ENCODE measurements around the gene LONRF2.

LONRF2 gene

DNA sequence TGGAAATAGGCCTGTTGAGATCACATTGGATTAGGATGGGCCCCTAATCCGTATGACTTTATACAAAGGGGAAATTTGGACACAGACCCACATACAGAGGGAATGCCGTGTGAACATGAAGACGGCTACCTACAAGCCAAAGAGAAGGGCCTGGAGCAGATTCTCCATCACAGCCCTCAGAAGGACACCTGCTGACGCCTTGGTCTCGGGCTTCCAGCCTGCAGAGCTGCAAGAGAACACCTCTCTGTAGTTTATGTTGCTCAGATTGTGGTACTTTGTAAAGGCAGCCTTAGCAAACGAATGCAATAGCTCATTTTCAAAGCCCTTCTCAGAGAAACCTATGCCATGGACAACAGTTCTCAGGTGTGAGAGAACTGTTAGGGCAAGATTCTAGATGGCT, 86.1 kb downstream of the LONRF2 start:
- DNase-seq (ENCODE audit: low read depth) = no peak

GRCh38 chr2:100235581-100235980, 86.7 kb downstream of the LONRF2 start:
- DNase-seq (ENCODE audit: low read depth) = no peak

DNA sequence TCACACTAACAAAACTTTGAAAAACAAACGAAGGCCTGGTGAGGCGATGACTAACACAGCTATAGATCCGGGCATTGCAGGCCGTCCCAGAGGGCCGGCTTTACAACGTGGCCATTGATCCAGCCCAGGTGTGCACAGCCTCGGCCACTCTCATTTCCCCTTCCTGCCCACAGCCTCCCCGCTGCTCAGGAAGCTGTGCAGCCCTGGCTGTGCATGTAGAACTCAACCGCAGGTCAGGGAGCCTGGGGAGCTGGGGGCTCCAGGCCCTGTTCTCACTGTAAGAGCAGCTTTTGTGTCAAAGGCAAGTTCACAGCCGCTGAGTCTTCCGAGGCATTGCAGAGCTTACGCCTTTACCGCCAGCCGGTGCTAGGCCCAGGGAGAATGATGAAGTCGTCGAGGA, 87.2 kb downstream of the LONRF2 start:
- no peak for DNase-seq (ENCODE audit: low read depth)

DNA sequence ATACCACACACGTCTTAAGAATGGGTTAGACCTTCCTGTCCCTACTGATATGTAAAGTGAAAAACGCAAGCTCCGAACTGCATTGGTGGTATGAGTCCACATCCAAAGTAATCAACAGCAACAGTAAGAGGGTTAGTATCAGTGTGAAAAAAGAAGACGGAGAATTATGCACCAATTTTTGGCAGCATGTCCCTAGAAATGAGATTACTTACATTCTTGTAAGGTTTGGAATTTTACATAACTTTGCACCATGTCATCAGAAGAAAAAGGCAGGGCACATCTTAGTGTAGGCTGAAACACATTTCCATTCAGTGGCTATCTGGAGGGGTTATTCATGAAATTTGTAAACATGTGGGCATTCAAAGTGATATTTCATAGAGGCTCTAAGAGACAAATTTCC, 88.2 kb downstream of the LONRF2 start:
- no peak for DNase-seq (ENCODE audit: low read depth)

DNA sequence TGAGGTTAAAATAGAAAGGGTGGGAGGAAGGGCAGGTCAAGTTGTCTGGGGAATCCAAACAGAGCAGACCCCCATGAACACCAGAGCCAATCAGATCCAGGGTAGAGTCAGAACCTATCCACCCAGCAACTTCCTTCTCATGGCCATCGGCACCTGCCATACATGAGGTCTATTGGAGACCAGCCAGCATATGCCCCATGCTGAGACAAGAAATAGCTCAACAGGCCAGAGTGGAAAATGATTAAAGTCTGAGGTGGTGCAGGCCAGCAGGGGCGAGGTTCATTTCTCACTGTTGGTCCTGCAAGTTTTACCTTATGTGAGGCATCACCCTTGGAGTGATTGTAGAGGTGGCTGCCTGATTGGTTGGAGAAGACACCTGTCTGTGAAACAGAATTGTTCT, 89.2 kb downstream of the LONRF2 start:
- DNase-seq (ENCODE audit: low read depth) = no peak

DNA sequence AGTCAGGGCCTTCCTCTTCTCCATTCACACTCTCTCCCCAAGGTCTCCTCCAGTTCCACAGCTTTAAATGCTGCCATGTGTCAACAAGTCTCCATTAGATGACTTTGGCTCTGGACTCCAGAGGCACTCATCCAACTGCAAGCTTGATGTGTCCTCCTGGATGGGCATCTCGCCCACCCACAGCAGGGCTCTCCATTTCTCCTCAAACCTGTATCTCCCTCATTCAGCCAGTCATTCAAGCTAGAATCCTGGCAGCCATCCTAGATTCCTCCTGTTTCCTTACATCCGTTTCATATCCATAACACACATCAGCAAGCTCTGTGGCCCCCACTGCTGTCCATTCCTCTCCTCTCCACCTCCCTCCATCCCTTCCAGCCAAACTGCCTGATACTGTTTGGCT, 91.5 kb downstream of the LONRF2 start:
- no peak for DNase-seq (ENCODE audit: low read depth)

DNA sequence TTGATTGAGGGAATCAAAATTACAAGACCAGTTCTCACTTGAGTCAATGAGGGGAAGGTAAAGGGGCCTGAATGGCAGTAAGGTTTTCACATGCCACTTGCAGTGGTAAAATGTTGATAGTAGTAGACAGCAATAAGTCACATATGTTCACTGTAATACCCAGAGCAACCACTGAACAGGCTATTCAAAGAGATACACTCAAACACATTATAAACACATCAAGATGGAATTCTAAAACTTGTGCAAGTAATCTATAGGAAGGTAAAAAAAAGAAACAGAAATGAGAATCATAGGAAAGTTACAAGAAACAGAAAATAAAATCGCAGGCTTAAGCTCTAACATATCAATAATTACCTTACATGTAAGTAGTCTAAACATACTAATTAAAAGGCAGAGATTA, 93.3 kb downstream of the LONRF2 start:
- peak; percentile 15 for DNase-seq (ENCODE audit: low read depth)

DNA sequence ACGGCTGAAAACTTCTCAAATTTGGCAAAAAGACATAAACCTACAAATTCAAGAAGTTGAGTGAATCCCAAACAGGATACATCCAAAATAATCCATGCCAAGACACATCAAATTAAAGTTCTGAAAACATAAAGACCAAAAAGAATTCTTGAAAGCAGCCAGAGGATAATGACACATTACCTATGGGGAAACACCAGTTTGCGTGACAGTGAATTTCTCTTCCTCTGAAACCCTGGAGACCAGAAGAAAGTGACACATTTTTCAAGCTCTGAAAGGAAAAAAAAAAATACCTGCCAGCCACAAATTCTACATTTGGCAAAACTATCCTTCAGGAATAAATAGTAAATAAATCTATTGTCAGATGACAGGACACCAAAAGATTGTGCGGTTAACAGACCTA, 93.9 kb downstream of the LONRF2 start:
- no peak for DNase-seq (ENCODE audit: low read depth)

- DNase-seq (ENCODE audit: low read depth) = no peak
These were observed 97.2 kb downstream of the LONRF2 start for GRCh38 chr2:100224988-100225710.

GRCh38 chr2:100223502-100223901, 98.8 kb downstream of the LONRF2 start:
- DNase-seq (ENCODE audit: low read depth) = no peak
